ENCODE results near the gene NOCT. TPM values are rescaled to one million over a fixed set of nuclear protein-coding genes. Genes with fewer than 3 reads are reported as not detected.

Gene NOCT
- total RNA-seq, 5 donors from 2014 or later (not counting 1 experiment from before 2014, with no cell fraction given): 2.4 to 19.3 (median 3.1) TPM

DNA sequence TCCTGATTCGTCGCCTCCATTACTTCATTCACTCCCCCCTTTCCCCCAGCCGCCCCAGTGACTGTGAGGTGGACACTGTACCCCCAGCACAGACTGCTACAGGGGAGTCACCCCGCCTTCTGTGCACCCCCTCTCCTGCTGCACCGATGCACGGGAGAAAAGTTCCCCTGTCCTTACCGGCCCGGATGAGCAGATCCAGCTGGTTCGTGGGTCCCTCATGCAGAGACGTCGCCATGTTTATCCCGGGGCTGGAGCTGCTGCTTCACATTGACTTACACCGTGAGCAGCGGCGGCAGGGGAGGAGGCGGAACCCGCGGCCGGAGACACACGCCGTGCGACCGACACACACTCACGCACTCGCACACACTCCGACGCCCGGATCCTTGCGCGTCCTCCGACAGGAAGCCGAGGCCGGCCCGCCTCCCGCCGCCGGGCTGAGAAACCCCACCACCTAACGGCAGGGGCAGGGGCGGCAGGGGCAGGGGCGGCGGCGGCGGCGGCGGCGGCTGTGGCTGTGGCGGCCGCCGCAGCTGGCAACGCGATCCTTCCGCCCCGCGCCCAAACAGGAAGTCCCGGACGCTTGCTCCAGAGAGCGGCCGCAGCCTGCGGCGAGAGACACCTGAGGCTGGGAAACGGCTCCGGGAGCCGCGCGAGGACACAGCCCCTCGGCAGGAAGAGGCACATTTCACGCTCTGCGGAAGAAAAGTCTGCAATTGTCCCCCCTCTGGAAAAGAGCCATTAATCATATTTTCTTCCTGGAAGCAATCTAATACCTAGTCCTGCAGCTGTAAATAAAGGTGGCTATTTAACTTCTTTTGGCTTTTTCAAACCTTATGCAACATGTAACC lies 68.6 kb downstream of the NOCT start:
- WGBS (ENCODE audit: insufficient coverage): 1% methylated on average over 63 of the region's 68 CpGs
- POLR2A ChIA-PET: interaction anchor here in 1 of 2 donors (0.6 kb wide), 2 partner anchors 41 to 67 kb away, joined by 3 to 6 read pairs; no protein-coding TSS in a partner anchor
- no peaks in the 10 kb centered on the region for H3K27me3 Mint-ChIP-seq
- H3K27ac ChIP-seq (ENCODE audit: low read length): peak overlapping the region; percentile 93
- H3K4me1 Mint-ChIP-seq: peaks cover 40 to 49% (median 42%) of the 10 kb centered on the region in 3 donors
- H3K9me3 Mint-ChIP-seq: no peaks in the 10 kb centered on the region
- CTCF ChIA-PET: interaction anchor here (0.9 to 1.8 kb wide), 3 partner anchors 26 to 54 kb away, joined by 3 to 10 read pairs (median 8); no protein-coding TSS in a partner anchor
- ATAC-seq (replicated peaks in 1 of 4): peak; percentile 56 to 68 (median 63)
- peak overlapping the region; percentile 94 to 98 for H3K4me3 ChIP-seq (ENCODE audit: control insufficient read depth in 1 of 2, extremely low read depth in 1 of 2, low read length in 1 of 2)
- no peaks in the 10 kb centered on the region for H3K9me3 ChIP-seq
- H3K4me1 ChIP-seq (ENCODE audit: control insufficient read depth in 1 of 2, extremely low read depth in 1 of 2, insufficient read depth in 2 of 2, low read length in 2 of 2): peaks cover 2 to 22% of the 10 kb centered on the region in 2 experiments
- H3K36me3 ChIP-seq (ENCODE audit: control insufficient read depth in 2 of 2, extremely low read depth in 1 of 2, insufficient read depth in 1 of 2, low read length in 1 of 2): no peaks in the 10 kb centered on the region
- H3K27ac Mint-ChIP-seq: peak overlapping the region; percentile 98 to 100
- peak overlapping the region; percentile 88 to 99 (median 92) for H3K4me3 Mint-ChIP-seq
- peaks cover 2% of the 10 kb centered on the region for H3K36me3 Mint-ChIP-seq
- no peaks in the 10 kb centered on the region for H3K27me3 ChIP-seq (replicated peaks in 1 of 2; ENCODE audit: control insufficient read depth in 2 of 2, extremely low read depth in 1 of 2, insufficient read depth in 2 of 2, low read length in 1 of 2)
- peak; percentile 66 to 90 (median 79) for DNase-seq

DNA sequence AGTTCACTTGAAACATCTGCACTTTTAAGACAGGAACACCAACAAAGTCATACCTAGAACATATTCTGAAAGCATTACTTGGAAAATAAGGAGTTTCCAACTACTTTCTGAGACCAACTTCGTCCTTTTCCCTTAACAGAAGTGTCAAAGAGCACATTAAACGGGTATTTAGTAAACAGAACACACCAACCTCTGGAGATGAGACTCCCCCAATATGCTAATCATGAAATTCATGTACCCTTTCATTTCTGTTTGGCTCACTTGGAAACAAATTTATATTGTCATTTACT lies 69.2 kb downstream of the NOCT start:
- DNase-seq: no peak
- POLR2A ChIA-PET: interaction anchor here in 1 of 2 donors (0.6 kb wide), 1 partner anchor 42 kb away, joined by 6 read pairs; no protein-coding TSS in a partner anchor
- H3K4me1 ChIP-seq (ENCODE audit: control insufficient read depth in 1 of 2, extremely low read depth in 1 of 2, insufficient read depth in 2 of 2, low read length in 2 of 2): peaks cover 0 to 22% of the 10 kb centered on the region in 2 experiments
- H3K9me3 ChIP-seq: no peaks in the 10 kb centered on the region
- H3K4me3 ChIP-seq (ENCODE audit: control insufficient read depth in 1 of 2, extremely low read depth in 1 of 2, low read length in 1 of 2): peak overlapping the region; percentile 58 to 98
- no peaks in the 10 kb centered on the region for H3K9me3 Mint-ChIP-seq
- peak overlapping the region; percentile 93 to 94 for H3K27ac Mint-ChIP-seq
- no peak for ATAC-seq (replicated peaks in 1 of 4)
- H3K36me3 ChIP-seq (ENCODE audit: control insufficient read depth in 2 of 2, extremely low read depth in 1 of 2, insufficient read depth in 1 of 2, low read length in 1 of 2): no peaks in the 10 kb centered on the region
- H3K27me3 Mint-ChIP-seq: no peaks in the 10 kb centered on the region
- H3K27ac ChIP-seq (ENCODE audit: low read length): peak overlapping the region; percentile 85
- CTCF ChIA-PET: interaction anchor here (1.4 to 1.8 kb wide), 2 partner anchors 54 kb away, joined by 8 to 10 read pairs; no protein-coding TSS in a partner anchor
- H3K36me3 Mint-ChIP-seq: peaks cover 2% of the 10 kb centered on the region
- WGBS (ENCODE audit: insufficient coverage): 0% methylated on average over 2 of the region's 2 CpGs
- peaks cover 35 to 43% (median 37%) of the 10 kb centered on the region in 3 donors for H3K4me1 Mint-ChIP-seq
- H3K27me3 ChIP-seq (replicated peaks in 1 of 2; ENCODE audit: control insufficient read depth in 2 of 2, extremely low read depth in 1 of 2, insufficient read depth in 2 of 2, low read length in 1 of 2): no peaks in the 10 kb centered on the region
- peak overlapping the region; percentile 88 to 99 (median 92) for H3K4me3 Mint-ChIP-seq

DNA sequence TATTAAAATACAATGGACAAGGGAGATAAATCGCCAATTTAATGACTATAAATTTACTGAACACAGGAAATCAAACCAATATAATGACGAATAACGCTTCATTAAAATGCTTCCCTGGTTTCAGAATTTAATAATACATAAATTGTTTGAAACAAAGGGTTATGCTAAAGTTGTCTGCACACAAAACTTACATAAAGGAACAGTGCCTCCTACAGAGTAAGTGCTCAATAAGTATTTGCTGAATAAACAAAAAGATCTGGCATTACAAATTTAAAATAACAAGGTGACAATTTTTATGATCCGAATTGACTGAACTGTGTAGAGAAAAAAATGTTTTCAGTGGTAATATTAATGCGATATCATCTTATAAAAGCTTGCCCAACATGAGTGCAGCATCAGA lies 69.6 kb downstream of the NOCT start:
- peak overlapping the region; percentile 93 to 94 for H3K27ac Mint-ChIP-seq
- peaks cover 32 to 39% (median 34%) of the 10 kb centered on the region in 3 donors for H3K4me1 Mint-ChIP-seq
- no peaks in the 10 kb centered on the region for H3K27me3 Mint-ChIP-seq
- peak overlapping the region; percentile 85 for H3K27ac ChIP-seq (ENCODE audit: low read length)
- peaks cover 0 to 21% of the 10 kb centered on the region in 2 experiments for H3K4me1 ChIP-seq (ENCODE audit: control insufficient read depth in 1 of 2, extremely low read depth in 1 of 2, insufficient read depth in 2 of 2, low read length in 2 of 2)
- ChIA-PET CTCF (interaction anchor here (0.6 to 2.4 kb wide), 4 partner anchors 15 to 1787 kb away, joined by 3 to 18 read pairs (median 6); no protein-coding TSS in a partner anchor), POLR2A (interaction anchor here in 1 of 2 donors (0.6 kb wide), 1 partner anchor 42 kb away, joined by 6 read pairs; no protein-coding TSS in a partner anchor)
- H3K4me3 ChIP-seq (ENCODE audit: control insufficient read depth in 1 of 2, extremely low read depth in 1 of 2, low read length in 1 of 2): no peak overlapping the region
- DNase-seq (peak in 1 of 35 experiments; percentile 50), ATAC-seq (replicated peaks in 1 of 4) (no peak)
- peak overlapping the region; percentile 88 to 99 (median 92) for H3K4me3 Mint-ChIP-seq
- no peaks in the 10 kb centered on the region for H3K9me3 ChIP-seq
- no peaks in the 10 kb centered on the region for H3K36me3 Mint-ChIP-seq
- 100% methylated on average over 1 of the region's 5 CpGs for WGBS (ENCODE audit: insufficient coverage)
- no peaks in the 10 kb centered on the region for H3K36me3 ChIP-seq (ENCODE audit: control insufficient read depth in 2 of 2, extremely low read depth in 1 of 2, insufficient read depth in 1 of 2, low read length in 1 of 2)
- no peaks in the 10 kb centered on the region for H3K9me3 Mint-ChIP-seq
- no peaks in the 10 kb centered on the region for H3K27me3 ChIP-seq (replicated peaks in 1 of 2; ENCODE audit: control insufficient read depth in 2 of 2, extremely low read depth in 1 of 2, insufficient read depth in 2 of 2, low read length in 1 of 2)

DNA sequence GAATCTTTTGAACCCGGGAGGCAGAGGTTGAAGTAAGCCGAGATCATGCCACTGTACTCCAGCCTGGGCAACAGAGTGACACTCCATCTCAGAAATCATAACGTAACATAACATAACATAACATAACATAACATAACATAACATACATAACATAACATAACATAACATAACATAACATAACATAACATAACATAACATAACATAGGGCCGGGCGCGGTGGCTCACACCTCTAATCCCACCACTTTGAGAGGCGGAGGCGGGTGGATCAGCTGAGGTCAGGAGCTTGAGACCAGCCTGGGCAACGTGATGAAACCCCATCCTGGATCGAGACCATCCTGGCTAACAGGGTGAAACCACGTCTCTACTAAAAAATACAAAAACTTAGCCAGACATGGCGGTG lies 76.7 kb downstream of the NOCT start:
- no peak overlapping the region for H3K27ac Mint-ChIP-seq
- ATAC-seq (replicated peaks in 1 of 4): no peak

More for the DNA sequence above, 76.7 kb downstream of the NOCT start:
- Histone ChIP-seq H3K27me3 (replicated peaks in 1 of 2; ENCODE audit: control insufficient read depth in 2 of 2, extremely low read depth in 1 of 2, insufficient read depth in 2 of 2, low read length in 1 of 2) (no peaks in the 10 kb centered on the region), H3K9me3 (no peaks in the 10 kb centered on the region), H3K36me3 (ENCODE audit: control insufficient read depth in 2 of 2, extremely low read depth in 1 of 2, insufficient read depth in 1 of 2, low read length in 1 of 2) (no peaks in the 10 kb centered on the region), H3K4me1 (ENCODE audit: control insufficient read depth in 1 of 2, extremely low read depth in 1 of 2, insufficient read depth in 2 of 2, low read length in 2 of 2) (no peaks in the 10 kb centered on the region), H3K4me3 (ENCODE audit: control insufficient read depth in 1 of 2, extremely low read depth in 1 of 2, low read length in 1 of 2) (no peak overlapping the region), H3K27ac (ENCODE audit: low read length) (no peak overlapping the region)
- H3K4me3 Mint-ChIP-seq: no peak overlapping the region
- ChIA-PET POLR2A (no interaction called here), CTCF (interaction anchor here in 1 of 2 donors (0.6 to 0.7 kb wide), 2 partner anchors 11 to 564 kb away, joined by 3 to 4 read pairs; no protein-coding TSS in a partner anchor)
- no peaks in the 10 kb centered on the region for H3K9me3 Mint-ChIP-seq
- no peaks in the 10 kb centered on the region for H3K36me3 Mint-ChIP-seq
- no peak for DNase-seq
- no peaks in the 10 kb centered on the region for H3K4me1 Mint-ChIP-seq
- H3K27me3 Mint-ChIP-seq: no peaks in the 10 kb centered on the region
- WGBS (ENCODE audit: insufficient coverage): 87% methylated on average over 5 of the region's 12 CpGs

Other genes with a start within 250 kb of the NOCT start
- gene ELF2, start 161.4 kb downstream of the NOCT start, total RNA-seq: 10 to 100 TPM; 52.8 to 78.1 (median 54.0) TPM

Measured in T-cell (primary cell).